Activated T-helper 1 cell treated with anti-CD3 and anti-CD28 coated beads, Interleukin-2, amount 50 U/mL, for 16 hours (primary cell): ENCODE measurements around the gene CES5A.
"Not testable (repeated sequence)": the region's sequence is repeated elsewhere in the genome, so short reads cannot be mapped to it uniquely, and the experiment has no call there.

Source experiments
- DNase-seq, 2 donors: peaks; one replicate each; pipeline ENCODE4 v3.0.0-alpha.2; 2020; ENCODE audit warnings: low read depth in 1 of 2, low spot score in 1 of 2

CES5A gene, protein sequence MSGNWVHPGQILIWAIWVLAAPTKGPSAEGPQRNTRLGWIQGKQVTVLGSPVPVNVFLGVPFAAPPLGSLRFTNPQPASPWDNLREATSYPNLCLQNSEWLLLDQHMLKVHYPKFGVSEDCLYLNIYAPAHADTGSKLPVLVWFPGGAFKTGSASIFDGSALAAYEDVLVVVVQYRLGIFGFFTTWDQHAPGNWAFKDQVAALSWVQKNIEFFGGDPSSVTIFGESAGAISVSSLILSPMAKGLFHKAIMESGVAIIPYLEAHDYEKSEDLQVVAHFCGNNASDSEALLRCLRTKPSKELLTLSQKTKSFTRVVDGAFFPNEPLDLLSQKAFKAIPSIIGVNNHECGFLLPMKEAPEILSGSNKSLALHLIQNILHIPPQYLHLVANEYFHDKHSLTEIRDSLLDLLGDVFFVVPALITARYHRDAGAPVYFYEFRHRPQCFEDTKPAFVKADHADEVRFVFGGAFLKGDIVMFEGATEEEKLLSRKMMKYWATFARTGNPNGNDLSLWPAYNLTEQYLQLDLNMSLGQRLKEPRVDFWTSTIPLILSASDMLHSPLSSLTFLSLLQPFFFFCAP

DNA sequence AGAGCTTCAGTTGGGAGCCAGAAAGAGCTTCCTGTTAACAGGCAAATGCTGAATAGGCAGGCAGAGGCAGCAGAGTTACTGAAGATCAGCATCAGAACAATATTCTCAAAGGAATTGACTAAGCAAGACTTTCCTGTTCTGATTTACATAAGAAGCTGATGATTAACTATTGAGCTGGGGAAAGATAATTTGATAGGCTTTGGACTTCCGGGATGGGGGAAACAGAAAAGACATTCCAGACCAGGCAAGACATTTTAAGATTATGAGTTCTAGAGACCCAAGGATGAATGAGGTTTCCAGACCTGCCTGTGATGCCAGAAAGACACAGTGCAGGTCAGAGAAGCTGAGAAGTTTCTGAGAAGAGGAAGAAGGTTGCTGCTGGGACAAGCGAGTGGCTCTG, at the start of gene CES5A:
TSS of gene CES5A (minus strand) at position 101 of the 400 bp plus-strand sequence. CDS start 152 bp downstream, outside the sequence.
- DNase-seq: no peak

DNA sequence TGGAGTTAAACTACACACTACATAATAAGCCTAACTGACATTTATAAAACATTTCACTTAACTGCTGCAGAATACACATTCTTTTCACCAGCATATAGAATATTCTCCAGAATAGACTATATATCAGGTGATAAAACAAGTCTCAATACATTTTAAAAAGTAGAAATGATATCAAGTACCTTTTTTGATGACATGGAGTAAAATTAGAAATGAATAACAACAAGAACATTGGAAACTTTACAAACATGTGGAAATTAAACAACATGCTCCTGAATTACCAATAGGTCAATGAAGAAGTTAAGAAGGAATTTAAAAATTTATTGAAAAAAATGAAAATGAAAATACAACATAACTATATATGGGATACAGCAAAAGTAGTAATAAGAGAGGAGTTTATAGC, 47.5 kb upstream of the CES5A start:
- no peak for DNase-seq

DNA sequence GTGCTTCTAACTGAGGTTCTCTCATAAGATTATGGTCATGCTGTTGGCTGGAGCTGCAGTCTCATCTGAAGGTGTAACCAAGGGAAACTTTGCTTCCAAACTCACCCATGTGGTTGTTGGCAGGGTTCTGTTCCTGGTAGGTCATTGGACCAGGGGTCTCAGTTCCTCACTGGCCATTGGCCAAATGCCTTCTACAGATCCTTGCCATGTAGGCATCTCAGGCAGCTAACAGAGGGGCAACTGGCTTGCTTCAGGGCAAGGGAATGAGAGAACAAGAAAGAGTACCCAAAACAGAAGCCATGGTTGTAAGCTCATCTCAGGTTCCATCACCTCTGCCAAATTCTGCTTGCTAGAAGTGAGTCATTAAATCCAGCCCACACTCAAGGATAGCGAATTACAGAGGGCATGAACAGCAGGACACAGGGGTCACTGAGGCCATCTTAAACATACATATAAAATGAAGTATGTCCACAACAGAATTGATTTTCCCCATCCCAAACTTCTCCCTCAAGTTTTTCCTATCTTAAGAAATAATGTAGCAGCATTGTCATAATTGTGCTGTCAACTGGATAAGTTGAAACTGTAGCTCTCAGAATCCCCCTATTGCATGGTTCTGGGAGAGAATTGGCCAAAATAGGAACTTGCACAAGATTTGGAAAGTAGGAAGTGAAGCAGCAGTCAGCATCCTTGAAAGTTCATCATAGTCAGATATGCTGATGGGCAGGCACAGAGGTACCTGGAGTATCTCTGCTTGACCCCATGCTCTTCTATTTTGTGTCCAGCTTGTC, 42.4 kb upstream of the CES5A start:
- DNase-seq: no peak

DNA sequence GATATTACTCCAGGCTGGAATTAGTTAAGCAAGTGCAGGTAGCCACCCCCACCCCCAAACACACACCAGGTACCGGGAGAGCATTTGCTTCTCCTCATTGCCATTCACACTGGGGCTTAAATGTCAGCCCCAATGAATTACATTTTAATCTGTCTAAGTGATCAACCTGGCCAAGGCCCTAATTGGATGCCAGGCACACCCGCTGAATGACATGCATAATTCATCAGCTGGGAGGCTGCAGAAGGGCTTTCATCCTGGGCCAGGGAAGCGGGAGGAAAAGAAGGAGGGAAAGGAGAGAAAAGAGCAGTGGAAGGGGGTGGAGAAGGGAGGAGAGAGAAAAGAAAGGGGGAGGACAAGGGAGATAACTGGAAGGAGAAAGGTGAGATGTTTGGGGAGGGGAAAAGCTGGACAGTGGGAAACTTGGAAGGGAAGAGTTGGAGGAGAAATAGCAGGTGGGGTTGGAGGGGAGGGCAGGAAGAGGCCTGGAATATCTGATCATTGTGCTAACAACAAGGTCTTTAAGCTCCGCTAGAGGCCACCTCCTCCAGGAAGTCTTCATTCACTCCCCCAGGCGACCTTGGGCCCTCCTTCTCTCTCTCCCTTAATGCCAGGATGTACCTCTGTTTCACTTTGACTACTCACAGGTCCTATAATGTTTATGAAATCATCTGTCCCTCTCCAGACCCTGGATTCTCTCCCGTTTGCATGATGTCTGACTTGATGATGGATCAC, 40.1 kb upstream of the CES5A start:
- no peak for DNase-seq

DNA sequence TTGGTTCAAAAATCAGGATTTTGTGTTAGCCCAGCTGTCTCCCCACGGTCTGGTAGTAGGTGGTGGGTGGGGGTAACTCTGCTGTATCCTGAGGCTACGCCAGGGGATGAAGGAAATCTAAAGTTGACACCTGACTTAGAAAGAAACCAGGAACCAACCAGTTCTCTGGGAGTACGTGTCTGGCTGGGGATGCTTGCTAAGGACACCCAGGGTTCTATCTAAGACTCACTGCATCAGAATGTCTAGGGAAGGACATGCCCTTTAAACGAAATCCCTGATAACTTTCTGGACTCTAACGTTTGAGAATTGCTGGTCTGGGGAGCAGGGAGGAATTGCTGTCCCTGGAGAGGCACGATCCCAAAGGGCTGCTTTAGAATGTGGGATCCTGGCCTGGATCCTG, 39.2 kb upstream of the CES5A start:
- DNase-seq: no peak

DNA sequence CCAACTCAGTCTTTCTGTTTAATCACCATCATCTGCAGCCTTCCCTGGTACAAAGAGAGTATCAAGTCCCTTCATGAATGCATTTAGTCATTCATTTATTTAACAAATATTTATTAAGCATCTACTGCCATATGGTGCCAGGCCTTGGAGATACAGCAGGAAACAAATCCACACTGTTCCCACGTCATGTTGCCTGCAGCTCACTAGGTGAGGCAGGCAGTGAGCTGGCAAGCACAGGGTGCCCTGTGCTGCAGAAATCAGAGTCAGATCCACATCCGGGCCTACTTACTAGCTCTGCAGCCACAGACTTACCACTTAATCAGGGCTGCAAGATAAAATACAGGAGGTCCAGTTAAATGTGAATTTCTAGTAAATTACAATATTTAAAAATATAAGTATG, 38.5 kb upstream of the CES5A start:
- no peak for DNase-seq

DNA sequence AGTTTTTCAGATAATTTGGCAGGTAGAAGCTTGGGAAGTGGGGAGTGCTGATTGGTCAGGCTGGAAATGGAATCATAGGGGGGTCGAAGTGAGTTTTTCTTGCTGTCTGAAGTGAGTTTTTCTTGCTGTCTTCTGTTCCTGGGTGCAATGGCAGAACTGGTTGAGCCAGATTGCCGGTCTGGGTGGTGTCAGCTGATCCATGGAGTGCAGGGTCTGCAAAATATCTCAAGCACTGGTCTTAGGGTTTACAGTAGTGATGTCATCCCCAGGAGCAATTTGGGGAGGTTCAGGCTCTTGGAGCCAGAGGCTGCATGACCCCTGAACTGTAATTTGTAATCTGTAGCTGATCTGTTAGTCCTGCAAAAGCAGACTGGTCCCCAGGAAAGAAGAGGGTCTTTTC, 37.9 kb upstream of the CES5A start:
- not testable (repeated sequence) for DNase-seq

DNA sequence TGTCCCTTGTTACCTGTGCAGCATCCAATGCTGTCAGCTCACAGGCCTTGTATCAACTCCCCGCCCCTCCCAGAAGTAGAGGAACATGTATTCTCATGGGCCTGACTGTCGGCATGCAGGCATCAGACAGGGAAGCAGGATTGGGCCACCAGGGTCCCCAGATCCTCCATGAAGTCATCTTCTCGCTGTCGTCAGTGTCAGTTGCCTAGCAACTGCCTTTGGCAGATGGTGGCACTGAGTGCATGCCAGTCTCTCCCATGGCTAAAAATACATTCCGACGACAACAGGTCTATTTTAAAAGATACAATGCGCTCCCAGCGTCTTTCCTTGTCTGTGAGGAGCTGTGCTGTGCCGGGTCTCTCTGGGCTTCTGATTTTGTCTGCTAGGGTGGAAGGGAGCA, 36.8 kb upstream of the CES5A start:
- DNase-seq: no peak

DNA sequence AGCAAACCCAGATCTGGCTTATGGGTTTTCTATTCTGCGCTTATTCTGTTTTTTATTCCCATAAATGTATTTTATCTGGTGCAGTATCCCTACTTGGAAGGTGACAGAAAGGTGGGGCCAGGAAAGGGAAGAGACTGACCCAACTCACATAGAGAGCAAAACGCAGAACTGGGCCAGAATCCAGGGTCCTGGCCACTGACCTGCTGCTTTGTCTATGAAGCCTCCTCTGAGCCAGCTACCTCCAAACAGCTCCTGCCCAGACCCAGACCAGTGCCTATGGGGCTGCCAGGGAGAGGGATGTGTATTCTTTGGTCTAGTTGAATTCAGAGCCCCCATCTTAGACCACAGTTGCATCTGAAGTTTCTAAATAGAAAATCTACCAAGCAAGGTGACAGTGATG, 36.4 kb upstream of the CES5A start:
- no peak for DNase-seq

DNA sequence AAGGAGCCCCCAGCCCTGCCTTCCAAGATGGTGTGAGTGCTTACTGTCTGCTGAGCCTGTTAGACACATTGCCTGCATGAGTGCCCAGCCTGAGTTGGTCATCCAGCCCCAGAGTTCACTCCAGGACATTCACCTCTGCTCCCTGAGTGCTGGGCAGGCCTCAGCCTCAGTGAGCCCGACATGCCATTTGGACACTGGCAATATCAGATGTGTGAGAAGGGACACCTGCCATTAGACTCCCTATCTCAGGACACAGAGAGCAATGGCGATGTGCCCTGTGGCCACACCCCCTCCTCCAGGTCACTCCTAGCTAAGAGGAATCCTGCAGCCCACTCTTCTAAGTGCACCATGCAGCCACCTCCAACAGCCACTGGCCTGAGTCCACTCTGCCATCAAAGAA, 34.7 kb upstream of the CES5A start:
- no peak for DNase-seq

DNA sequence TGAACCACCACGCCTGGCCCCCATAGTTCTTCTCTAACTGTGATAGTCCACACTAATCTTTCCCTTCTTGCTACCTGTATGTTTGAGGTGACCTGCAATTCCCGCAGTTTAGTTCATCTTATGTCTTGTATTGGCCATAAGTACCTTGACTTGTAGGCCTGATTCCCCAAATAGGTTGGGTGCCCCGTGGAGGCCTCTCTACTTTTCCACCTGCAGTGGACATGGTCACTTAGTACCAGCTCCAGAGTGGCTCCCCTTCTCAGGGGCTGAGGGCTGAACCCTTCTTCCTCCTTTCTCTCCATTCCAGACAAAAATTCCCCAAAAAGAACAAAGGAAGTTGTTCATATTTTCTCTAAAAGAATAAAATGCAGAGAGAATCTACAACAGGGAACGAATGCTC, 33.5 kb upstream of the CES5A start:
- no peak for DNase-seq

DNA sequence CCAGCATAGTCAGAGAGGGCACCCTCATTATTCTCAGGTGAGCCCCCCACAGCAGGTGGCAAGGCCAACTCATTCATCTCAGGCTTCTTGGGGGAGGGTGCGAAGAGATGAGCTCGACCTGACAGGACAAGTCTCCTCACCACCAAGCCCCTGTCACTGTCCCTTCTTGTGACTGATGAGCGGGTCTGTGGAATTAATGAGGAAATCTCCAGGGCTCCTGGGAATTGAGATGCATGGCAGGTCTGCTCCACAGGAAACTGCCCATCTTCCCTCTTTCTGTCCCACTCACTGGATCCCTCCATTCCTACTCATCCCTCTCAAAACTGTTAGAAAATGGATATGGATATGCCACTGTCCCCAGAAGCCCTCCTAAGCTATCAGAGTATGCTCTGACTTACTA, 32.5 kb upstream of the CES5A start:
- DNase-seq: no peak

DNA sequence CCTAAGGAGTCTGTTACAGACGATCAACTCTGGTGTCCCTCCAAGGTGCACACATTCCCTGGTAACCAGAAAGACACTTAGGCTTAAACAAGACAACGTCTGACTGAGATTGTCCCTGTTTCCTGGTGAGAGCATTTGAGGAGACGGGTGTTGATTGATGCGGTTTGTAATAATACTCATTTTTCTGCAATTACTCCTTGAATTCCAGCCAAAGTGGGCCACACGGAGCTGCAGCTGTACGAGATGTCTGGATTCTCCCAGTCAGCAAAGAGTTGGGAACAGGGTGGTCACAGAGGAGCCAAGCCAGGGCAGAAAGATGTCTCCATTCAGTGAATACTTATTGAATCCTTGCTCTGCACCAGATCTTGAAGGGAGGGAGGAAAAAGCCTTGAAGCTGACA, 30.9 kb upstream of the CES5A start:
- DNase-seq: no peak

DNA sequence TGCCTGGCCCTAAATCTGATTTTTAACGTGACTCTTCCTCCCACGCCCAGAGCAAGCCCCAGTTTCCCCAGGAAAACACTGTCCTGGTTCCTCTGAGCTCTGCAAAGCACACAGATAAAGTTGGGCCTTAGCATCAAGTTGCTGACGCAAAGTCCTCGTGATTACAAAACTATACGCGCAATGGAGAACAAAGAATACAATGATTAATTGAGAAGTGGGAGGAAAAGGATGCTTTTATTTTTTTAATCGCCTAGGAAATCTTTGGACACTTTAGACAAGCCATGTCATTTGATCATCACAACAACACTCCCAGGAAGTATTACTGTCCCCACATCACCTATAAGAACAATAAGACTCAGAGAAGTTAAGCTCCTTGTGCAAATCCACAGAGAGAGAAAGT, 30.5 kb upstream of the CES5A start:
- DNase-seq: no peak

DNA sequence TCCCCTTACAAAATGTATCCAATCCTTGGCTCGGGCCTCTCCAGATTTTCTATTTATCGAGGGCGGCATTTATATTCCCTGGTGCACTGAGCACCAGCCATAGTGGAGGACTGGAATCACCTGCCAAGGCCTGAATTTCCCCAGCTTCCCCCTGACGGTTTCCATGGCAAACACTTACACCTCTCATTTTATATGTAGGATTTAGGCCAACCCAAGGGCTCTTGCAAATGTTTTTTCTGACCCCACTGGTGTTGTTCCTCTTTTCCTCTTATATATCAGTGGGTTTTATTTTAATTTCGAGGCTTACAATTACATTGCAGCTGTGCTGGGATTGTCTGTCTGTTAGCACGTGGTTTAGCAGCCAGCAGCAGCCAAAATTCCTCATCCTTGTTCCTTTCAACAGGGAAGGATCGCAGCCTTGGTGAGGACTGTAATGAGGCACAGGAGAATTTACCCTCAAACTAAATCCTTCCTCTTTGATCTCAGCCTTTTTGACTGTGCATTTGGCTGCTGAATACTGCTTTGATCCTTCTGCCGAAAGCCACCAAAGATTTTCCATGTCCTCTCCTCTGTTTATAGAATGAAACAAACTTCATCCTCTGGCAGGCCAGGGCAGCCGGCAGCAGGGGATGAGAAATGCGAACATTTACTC, 26.5 kb upstream of the CES5A start:
- DNase-seq: no peak

DNA sequence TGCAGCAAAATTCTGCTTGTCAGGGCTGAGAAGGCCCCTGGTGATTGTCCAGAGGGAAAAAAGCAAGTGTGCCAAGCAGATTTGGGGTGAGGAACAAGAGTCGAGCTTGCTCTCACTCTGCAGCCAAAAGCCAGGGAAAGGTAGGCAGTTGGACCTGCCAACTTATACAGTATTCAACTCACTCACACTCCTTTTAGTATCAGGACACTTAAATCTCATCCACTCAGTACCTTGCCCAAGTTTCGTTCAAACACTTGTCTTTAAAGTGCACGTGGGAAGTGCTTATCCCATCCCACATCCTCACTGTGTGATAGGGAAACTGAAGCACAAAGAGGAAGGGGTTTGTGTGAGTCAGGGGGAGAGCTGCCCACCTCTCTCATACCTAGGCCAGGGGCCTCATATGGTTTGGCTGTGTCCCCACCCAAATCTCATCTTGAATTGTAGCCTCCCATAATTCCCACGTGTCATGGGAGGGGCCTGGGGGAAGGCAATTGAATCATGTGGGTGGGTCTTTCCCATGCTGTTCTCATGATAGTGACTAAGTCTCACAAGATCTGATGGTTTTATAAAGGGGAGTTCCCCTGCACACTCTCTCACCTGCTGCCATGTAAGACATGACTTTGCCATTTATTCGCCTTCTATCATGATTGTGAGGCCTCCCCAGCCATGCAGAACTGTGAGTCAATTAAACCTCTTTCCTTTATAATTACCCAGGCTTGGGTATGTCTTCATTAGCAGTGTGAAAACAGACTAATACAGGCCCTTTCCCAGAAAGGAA, 25.6 kb upstream of the CES5A start:
- DNase-seq: no peak

DNA sequence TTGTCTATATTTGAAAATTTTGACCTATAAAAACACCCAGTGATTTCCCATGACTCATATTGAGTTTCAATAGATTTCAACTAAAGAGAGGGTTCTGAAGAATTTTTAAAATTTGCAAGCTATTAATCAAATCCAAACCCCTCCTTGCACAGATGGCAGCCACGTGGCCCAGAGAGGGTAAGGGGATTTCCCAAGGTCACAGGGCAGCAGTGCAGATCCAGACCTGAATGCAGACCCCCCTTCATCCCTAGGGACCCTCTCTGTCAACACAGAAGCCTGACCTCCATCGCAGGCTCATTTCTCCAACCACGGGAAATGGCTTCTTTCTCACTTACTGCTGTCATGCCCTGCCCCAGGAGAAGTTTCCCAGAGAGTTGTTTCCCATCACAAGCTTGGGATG, 24.7 kb upstream of the CES5A start:
- DNase-seq: no peak

DNA sequence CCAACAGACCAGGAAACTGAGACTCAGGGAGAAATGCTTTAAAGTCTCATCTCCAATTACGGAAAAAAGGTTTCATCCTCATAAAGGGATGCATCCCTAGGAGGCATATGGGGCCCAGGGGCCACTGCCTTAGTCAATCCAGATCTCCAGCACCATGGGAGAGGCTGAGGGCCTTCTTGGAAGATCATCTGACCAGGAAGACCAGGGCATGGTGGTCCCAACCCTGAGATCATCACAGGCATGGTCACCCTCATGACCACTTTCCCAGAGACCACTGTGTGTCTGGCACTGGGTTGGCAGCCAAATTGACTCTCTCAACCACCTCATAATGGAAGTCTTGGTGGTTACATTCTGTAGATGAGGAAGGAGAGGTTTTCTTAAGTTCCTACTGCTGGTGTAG, 23.4 kb upstream of the CES5A start:
- DNase-seq: no peak

DNA sequence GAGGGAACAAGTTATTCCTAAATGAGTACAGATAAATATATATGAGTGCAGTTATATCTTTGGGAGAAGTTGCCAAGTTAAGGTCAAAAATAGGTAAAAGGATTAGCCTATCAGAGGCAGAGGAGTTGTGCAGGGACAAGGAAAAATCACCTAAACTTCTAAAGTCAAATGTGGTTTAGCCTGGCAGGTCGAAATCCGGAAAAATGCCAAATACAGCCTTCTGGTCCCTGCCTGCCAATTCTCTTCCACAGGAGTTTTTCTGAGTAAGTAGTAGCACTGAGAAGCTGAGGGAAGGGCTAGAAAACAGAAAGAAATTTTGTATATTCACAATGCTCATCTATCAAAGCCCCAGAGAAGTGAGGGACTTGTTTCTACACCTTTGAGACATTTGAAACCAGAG, 17.6 kb upstream of the CES5A start:
- DNase-seq: no peak

DNA sequence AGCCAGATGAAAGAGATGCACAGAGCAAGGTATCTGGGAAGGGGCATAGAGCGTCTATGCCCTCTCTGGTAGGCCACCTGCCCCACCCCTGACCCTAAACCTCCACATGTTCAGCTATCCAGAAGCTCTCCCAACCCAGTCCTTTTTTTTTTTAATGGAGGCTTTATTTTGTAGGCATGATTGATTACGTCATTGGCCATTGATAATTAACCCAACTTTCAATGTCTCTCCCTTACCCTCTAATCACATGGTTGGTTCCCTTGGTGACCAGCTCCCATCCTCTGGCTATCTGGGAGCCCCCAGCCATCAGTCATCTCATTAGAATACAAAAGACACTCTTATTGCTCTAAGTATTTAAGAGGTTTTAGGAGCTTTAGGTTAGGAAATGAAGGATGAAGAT, 14.3 kb upstream of the CES5A start:
- DNase-seq: no peak
